ENCODE measurements around the gene VPS25. TPM values are rescaled to one million over a fixed set of nuclear protein-coding genes. Genes with fewer than 3 reads are reported as not detected.

Gene VPS25
- 39.2 TPM for total RNA-seq

GRCh38 chr17:42773290-42774035 lies at the start of gene VPS25:
Gene VPS25 (plus strand): TSS chr17:42773449. CDS start chr17:42773476, 27 bp downstream.

GRCh38 chr17:42744806-42745617 lies 28.2 kb upstream of the VPS25 start, which contains the start of gene EZH1:
Gene EZH1 (minus strand): TSS chr17:42745040. CDS start chr17:42728941, 16,099 bp downstream.

GRCh38 chr17:42760652-42761581 lies 12.3 kb upstream of the VPS25 start, which contains the start of gene RAMP2:
Gene RAMP2 (plus strand): TSS chr17:42761227. CDS start chr17:42761262, 35 bp downstream.

GRCh38 chr17:42779936-42780850 lies 6.9 kb downstream of the VPS25 start, which contains the start of gene WNK4:
Gene WNK4 (plus strand): TSS chr17:42780610. CDS start chr17:42780699, 89 bp downstream.

GRCh38 chr17:42798383-42799380 lies 25.4 kb downstream of the VPS25 start, which contains the start of the genes CNTD1 and COA3:
Gene CNTD1 (plus strand): TSS chr17:42798861. CDS start chr17:42799068, 207 bp downstream.
Gene COA3 (minus strand): TSS chr17:42798704. CDS start chr17:42798681, 23 bp downstream.

Small RNA genes lying within 50 kb of the gene (small RNA-seq; reads per million reads assigned to genes)
- gene HMGN2P15 (not detected), gene MIR6781 (not detected)

Other genes starting within 250 kb of the VPS25 start
- 11.1 TPM for gene NAGLU, start 237.2 kb upstream of the VPS25 start, total RNA-seq
- gene HSD17B1, start 220.5 kb upstream of the VPS25 start, total RNA-seq, result 0.92 TPM
- gene COASY, start 211.3 kb upstream of the VPS25 start, total RNA-seq, result 6.7 TPM
- 30.0 TPM for gene MLX, start 206.3 kb upstream of the VPS25 start, total RNA-seq
- gene PSMC3IP, start 195.7 kb upstream of the VPS25 start, total RNA-seq, result 6.9 TPM
- 49.6 TPM for gene RETREG3, start 164.1 kb upstream of the VPS25 start, total RNA-seq
- 24.9 TPM for gene TUBG1, start 163.8 kb upstream of the VPS25 start, total RNA-seq
- gene TUBG2, start 114.2 kb upstream of the VPS25 start, total RNA-seq, result 16.6 TPM
- 3.7 TPM for gene PLEKHH3, start 96.5 kb upstream of the VPS25 start, total RNA-seq
- 2.1 TPM for gene CCR10, start 91.6 kb upstream of the VPS25 start, total RNA-seq
- gene CNTNAP1, start 90.9 kb upstream of the VPS25 start, total RNA-seq, result 31.6 TPM
- 35.5 TPM for gene EZH1, start 28.4 kb upstream of the VPS25 start, total RNA-seq
- 16.6 TPM for gene RAMP2, start 12.2 kb upstream of the VPS25 start, total RNA-seq
- gene WNK4, start 7.2 kb downstream of the VPS25 start, total RNA-seq, result 0.69 TPM
- gene COA3, start 25.3 kb downstream of the VPS25 start, total RNA-seq, result 99.9 TPM
- gene CNTD1, start 25.4 kb downstream of the VPS25 start, total RNA-seq, result 0.92 TPM
- 73.1 TPM for gene BECN1, start 50.8 kb downstream of the VPS25 start, total RNA-seq
- gene PSME3, start 59.9 kb downstream of the VPS25 start, total RNA-seq, result 55.1 TPM
- 1.2 TPM for gene AOC2, start 71.1 kb downstream of the VPS25 start, total RNA-seq
- 0.46 TPM for gene AOC3, start 77.8 kb downstream of the VPS25 start, total RNA-seq
- under 0.01 TPM for gene G6PC1, start 127.3 kb downstream of the VPS25 start, total RNA-seq
- 29.1 TPM for gene AARSD1, start 191.0 kb downstream of the VPS25 start, total RNA-seq
- 3.7 TPM for gene PTGES3L, start 206.6 kb downstream of the VPS25 start, total RNA-seq
- 21.2 TPM for gene RUNDC1, start 207.1 kb downstream of the VPS25 start, total RNA-seq
- 935 TPM for gene RPL27, start 225.0 kb downstream of the VPS25 start, total RNA-seq
- gene IFI35, start 233.3 kb downstream of the VPS25 start, total RNA-seq, result 4.8 TPM
- 172 TPM for gene VAT1, start 248.9 kb downstream of the VPS25 start, total RNA-seq